Upper lobe of right lung (tissue), 1 donor: Measurements from ENCODE around the gene CD72. TPM values are rescaled to one million over a fixed set of nuclear protein-coding genes. Genes with fewer than 3 reads are reported as not detected.
"Not testable (repeated sequence)": the region's sequence is repeated elsewhere in the genome, so short reads cannot be mapped to it uniquely, and the experiment has no call there.

Source experiments
- ATAC-seq: fragments of 200-7000 bp; cut with Tn5 transposase; one replicate; pipeline ENCODE4 v1.9.1; 2020; ENCODE audit warnings: mild to moderate bottlenecking, moderate library complexity
- DNase-seq: peaks from one replicate; pipeline ENCODE4 v3.0.0-alpha.2; 2020
- H3K27ac ChIP-seq: fragments of 200-600 bp; one replicate; pipeline ENCODE4 v1.8.0; 2022
- H3K27me3 ChIP-seq: fragments of 200-600 bp; one replicate; pipeline ENCODE4 v1.8.0; 2022; ENCODE audit warnings: mild to moderate bottlenecking
- H3K36me3 ChIP-seq: fragments of 200-600 bp; one replicate; pipeline ENCODE4 v1.8.0; 2022
- H3K4me1 ChIP-seq: fragments of 200-600 bp; one replicate; pipeline ENCODE4 v1.8.0; 2022
- H3K4me3 ChIP-seq: fragments of 200-600 bp; one replicate; pipeline ENCODE4 v1.8.0; 2022; ENCODE audit warnings: mild to moderate bottlenecking
- H3K9me3 ChIP-seq: fragments of 200-600 bp; one replicate; pipeline ENCODE4 v1.8.0; 2022
- intact Hi-C: fragments of 100-400 bp; cut with DNase I; formaldehyde crosslinking; loops from one replicate; pipeline ENCODE4 v1.11.0; 2022
- total RNA-seq: library from RNA; stranded (reverse); fragmentation: NEBNext Ultra II Directional; extraction: Animal tissue kit (Norgen Biotek cat#: 25700); gene quantifications from one replicate; pipeline ENCODE4 v1.2.1, GENCODE V29; 2021
- TF ChIP-seq, protein P1 (sequence below): fragments of 200-600 bp; IDR thresholded peaks from one replicate; pipeline ENCODE4 v1.8.0; 2022; ENCODE audit warnings: antibody characterized with exemption
- donor health status: DM: no; HTN: yes; CAD: no; lungs with severe emphysema.

The CD72 gene
- total RNA-seq, 1 donor from 2014 or later: 3.0 TPM

GRCh38 chr9:35603506-35603985 is 14.7 kb downstream of the CD72 start:
- intact Hi-C loops: no loop called here
- no peaks in the 10 kb centered on the region for H3K27me3 ChIP-seq
- H3K4me3 ChIP-seq: peak overlapping the region; percentile 48
- H3K9me3 ChIP-seq: no peaks in the 10 kb centered on the region
- H3K4me1 ChIP-seq: peaks cover 28% of the 10 kb centered on the region
- H3K27ac ChIP-seq: peak overlapping the region; percentile 86
- ATAC-seq: no peak
- no peak for DNase-seq
- TF ChIP-seq, protein P1, sequence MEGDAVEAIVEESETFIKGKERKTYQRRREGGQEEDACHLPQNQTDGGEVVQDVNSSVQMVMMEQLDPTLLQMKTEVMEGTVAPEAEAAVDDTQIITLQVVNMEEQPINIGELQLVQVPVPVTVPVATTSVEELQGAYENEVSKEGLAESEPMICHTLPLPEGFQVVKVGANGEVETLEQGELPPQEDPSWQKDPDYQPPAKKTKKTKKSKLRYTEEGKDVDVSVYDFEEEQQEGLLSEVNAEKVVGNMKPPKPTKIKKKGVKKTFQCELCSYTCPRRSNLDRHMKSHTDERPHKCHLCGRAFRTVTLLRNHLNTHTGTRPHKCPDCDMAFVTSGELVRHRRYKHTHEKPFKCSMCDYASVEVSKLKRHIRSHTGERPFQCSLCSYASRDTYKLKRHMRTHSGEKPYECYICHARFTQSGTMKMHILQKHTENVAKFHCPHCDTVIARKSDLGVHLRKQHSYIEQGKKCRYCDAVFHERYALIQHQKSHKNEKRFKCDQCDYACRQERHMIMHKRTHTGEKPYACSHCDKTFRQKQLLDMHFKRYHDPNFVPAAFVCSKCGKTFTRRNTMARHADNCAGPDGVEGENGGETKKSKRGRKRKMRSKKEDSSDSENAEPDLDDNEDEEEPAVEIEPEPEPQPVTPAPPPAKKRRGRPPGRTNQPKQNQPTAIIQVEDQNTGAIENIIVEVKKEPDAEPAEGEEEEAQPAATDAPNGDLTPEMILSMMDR: no peak
- peaks cover 11% of the 10 kb centered on the region for H3K36me3 ChIP-seq

- Histone ChIP-seq H3K36me3 (no peaks in the 10 kb centered on the region), H3K9me3 (no peaks in the 10 kb centered on the region), H3K4me1 (peaks cover 11% of the 10 kb centered on the region), H3K4me3 (no peak overlapping the region), H3K27me3 (no peaks in the 10 kb centered on the region), H3K27ac (no peak overlapping the region)
- intact Hi-C loops: no loop called here
- no peak for DNase-seq
- no peak for ATAC-seq
- TF ChIP-seq, protein P1: no peak
Measured at GRCh38 chr9:35599763-35600604, 18.2 kb downstream of the CD72 start.

- ATAC-seq: peak; percentile 76
- Histone ChIP-seq H3K36me3 (no peaks in the 10 kb centered on the region), H3K9me3 (peaks cover 1% of the 10 kb centered on the region), H3K27ac (no peak overlapping the region), H3K4me3 (no peak overlapping the region), H3K4me1 (peaks cover 11% of the 10 kb centered on the region), H3K27me3 (no peaks in the 10 kb centered on the region)
- DNase-seq: no peak
- TF ChIP-seq, protein P1: no peak
- intact Hi-C loops: no loop called here
Measured at GRCh38 chr9:35598866-35599590, 19.2 kb downstream of the CD72 start.

GRCh38 chr9:35596907-35597306 is 21.3 kb downstream of the CD72 start:
- intact Hi-C loops, H3K27ac ChIP-seq, H3K36me3 ChIP-seq, H3K4me3 ChIP-seq, ATAC-seq, H3K27me3 ChIP-seq, H3K4me1 ChIP-seq, DNase-seq: not testable (repeated sequence)
- peaks cover 19% of the 10 kb centered on the region for H3K9me3 ChIP-seq

DNA sequence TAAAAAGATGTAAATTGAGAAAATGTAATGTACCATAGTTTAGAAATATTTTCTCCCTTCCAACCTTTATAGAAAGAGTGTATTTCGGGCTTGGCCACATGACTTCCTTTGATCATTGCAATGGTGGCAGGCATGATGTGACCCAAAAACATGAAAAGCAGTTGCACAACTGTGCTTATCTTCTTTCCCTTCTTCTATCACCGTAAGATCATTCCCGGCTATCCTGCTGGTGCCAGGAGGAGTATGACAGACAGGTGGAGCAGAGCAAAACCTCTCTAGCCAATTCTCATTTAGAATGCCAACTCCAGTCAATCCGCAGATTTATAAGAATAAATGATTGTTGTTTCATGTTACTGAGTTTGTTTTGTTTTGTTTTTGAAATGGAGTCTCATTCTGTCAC is 23.7 kb downstream of the CD72 start:
- TF ChIP-seq, protein P1: no peak
- Histone ChIP-seq H3K4me1 (no peaks in the 10 kb centered on the region), H3K36me3 (no peaks in the 10 kb centered on the region), H3K27me3 (no peaks in the 10 kb centered on the region), H3K4me3 (no peak overlapping the region), H3K27ac (no peak overlapping the region), H3K9me3 (peaks cover 19% of the 10 kb centered on the region)
- intact Hi-C loops: no loop called here
- no peak for ATAC-seq
- no peak for DNase-seq

DNA sequence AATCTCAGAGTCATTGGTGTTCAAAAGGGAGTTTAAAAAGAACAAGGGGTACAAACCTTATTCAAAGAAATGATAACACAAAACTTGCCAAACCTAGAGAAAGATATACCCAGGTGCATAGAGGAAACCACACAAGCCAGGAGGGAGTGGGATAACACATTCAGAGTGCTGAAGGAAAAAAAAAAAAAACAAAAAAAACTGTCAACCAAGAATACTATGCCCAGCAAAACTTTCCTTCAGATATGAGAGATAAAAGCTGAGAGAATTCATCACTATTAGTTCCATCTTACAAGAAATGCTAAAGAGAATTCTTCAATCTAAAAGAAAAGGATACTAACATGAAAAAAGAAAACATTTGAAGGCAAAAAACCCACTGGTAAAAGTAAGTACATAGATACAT is 24.6 kb downstream of the CD72 start:
- Histone ChIP-seq H3K4me3 (no peak overlapping the region), H3K27ac (no peak overlapping the region), H3K4me1 (no peaks in the 10 kb centered on the region), H3K9me3 (peaks cover 19% of the 10 kb centered on the region), H3K27me3 (no peaks in the 10 kb centered on the region), H3K36me3 (no peaks in the 10 kb centered on the region)
- DNase-seq: no peak
- no peak for ATAC-seq
- intact Hi-C loops: no loop called here
- TF ChIP-seq, protein P1: no peak

GRCh38 chr9:35588506-35588905 is 29.7 kb downstream of the CD72 start:
- H3K27me3 ChIP-seq, H3K4me3 ChIP-seq, intact Hi-C loops, H3K4me1 ChIP-seq, H3K27ac ChIP-seq, DNase-seq, ATAC-seq, H3K36me3 ChIP-seq: not testable (repeated sequence)
- H3K9me3 ChIP-seq: peaks cover 20% of the 10 kb centered on the region

DNA sequence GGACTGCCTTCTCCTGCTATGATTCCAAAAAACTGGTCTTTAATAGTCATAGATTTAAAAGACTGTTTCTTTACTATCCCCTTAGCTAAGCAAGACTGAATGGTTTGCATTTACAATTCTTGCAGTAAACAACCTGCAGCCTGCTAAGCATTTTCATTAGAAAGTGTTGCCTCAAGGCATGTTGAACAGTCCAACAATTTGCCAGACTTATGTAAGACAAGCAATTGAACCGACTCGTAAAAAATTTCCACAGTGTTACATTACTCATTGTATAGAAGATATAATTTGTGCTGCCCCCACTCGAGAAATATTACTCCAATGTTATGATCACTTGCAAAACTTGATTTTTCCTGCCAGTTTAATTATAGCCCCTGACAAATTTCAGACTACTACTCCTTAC is 33.5 kb downstream of the CD72 start:
- H3K36me3 ChIP-seq, H3K27ac ChIP-seq, H3K4me3 ChIP-seq, H3K9me3 ChIP-seq, ATAC-seq, intact Hi-C loops, H3K4me1 ChIP-seq, H3K27me3 ChIP-seq, DNase-seq: not testable (repeated sequence)

- H3K4me3 ChIP-seq, DNase-seq, H3K27me3 ChIP-seq, H3K4me1 ChIP-seq, H3K36me3 ChIP-seq, H3K27ac ChIP-seq, H3K9me3 ChIP-seq, intact Hi-C loops, ATAC-seq: not testable (repeated sequence)
Measured at GRCh38 chr9:35583521-35583920, 34.7 kb downstream of the CD72 start.
